ENCODE measurements around the gene RAB11FIP3.

DNA sequence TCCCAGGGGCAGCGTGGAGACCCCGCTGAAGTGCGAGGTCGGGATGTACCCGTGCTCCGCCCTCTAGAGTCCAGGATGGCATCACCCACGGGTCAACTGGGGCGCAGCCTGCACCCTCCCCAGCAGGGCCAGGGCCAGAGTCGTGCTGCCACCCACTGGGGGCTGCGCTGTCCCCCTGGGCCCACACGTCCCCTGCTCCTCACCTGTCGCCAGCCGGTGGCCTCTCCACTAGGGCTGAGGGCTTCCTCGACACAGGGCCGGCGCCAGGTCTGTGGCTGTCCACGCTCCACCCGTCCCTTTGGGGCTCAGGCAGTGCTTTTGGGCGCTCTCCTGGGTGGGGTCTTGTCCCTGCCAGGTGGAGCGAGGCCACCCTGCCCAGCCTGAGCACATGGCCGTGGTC lies 123.1 kb downstream of the RAB11FIP3 start:
- TF ChIP-seq CTCF (IDR thresholded peaks at IDR 0.05; ENCODE audit: low read depth, low read length) (no peak), EZH2phosphoT487 (IDR thresholded peaks at IDR 0.05; ENCODE audit: low read depth) (no peak)
